HG03066 (cell line): ENCODE data around the gene VPS50.
A peak's percentile ranks its signal among the peaks of the same experiment; 100 is the strongest.
"Not testable (repeated sequence)": the region's sequence is repeated elsewhere in the genome, so short reads cannot be mapped to it uniquely, and the experiment has no call there.

Experiments
- ATAC-seq: cut with Tn5 transposase; IDR thresholded peaks from one replicate; pipeline ENCODE4 v1.9.1; 2021; ENCODE audit warnings: low read depth; ENCODE audit not compliant: unreplicated experiment

Gene VPS50

DNA sequence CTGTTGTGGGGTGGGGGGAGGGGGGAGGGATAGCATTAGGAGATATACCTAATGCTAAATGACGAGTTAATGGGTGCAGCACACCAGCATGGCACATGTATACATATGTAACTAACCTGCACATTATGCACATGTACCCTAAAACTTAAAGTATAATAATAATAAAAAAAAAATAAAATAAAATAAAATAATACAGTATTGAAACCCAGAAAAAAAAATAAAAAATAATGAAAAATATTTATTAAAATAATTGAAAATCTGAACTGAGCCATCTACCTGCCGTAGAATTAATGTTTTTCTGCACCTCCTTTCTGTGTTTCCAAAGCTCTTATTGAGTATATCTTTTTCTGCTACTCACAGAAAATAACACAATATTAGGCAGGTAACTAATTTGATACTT is 94.1 kb downstream of the VPS50 start:
- ATAC-seq, result not testable (repeated sequence)

DNA sequence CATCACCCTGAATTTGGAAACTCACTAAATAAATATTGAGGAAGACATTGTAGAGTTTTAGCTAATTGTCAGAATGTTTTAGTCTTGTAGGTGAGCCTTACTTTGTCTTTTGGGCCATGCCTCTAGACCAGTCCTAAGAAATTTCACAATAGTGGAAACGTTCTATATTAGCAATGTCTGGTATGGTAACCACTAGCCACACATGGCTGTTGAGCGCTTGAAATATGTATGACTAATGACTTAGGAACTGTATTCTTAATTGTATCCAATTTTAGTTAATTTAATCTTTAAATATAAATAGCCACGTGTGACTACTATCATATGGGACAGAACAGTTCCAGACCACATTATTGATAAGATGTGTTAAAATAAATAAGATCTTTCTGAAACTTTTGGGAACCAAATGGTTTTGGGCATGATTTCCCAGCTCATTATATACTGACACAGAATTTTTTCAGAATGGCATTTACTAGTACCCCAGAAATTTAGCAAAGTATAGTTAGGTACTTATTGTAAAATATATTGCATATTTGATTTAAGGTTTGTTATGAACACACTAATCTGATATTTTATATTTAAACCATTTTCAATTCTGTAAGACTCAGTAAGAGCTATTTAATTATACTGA is 95.0 kb downstream of the VPS50 start:
- ATAC-seq, result no peak

DNA sequence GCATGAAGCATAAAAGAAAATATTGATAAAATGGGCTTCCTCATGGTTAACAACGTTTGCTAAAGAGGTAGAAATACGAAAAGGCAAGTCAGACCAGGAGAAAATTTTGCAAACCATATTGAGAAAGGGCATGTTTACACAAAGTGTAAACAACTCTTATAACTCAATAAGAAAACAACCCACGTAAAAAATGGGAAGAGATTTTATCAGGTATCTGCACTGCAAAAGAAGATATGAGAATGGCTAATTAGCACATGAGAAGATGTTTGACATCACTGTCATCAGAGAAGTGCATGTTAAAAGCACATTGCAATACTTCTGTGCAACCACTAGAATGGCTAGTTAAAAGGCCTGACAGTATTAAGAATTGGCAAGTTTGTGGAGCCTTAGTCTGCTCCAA is 99.5 kb downstream of the VPS50 start:
- no peak for ATAC-seq

DNA sequence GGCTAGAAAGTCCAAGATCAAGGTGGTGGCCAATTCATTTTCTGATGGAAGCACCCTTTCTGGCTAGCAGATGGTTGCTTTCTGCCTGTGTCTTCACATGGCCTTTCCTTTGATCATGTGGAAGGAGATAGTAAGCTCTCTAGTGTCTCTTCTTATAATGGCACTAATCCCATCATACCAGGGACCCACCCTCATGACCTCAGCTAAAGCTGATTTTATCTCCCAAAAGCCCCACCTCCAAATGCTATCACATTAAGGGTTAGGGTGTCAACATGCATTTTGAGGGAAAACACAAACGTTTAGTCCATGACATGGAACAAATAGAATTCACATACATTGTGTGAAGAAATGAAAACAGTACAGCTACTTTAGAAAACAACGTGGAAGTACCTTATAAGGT is 100.0 kb downstream of the VPS50 start:
- no peak for ATAC-seq

DNA sequence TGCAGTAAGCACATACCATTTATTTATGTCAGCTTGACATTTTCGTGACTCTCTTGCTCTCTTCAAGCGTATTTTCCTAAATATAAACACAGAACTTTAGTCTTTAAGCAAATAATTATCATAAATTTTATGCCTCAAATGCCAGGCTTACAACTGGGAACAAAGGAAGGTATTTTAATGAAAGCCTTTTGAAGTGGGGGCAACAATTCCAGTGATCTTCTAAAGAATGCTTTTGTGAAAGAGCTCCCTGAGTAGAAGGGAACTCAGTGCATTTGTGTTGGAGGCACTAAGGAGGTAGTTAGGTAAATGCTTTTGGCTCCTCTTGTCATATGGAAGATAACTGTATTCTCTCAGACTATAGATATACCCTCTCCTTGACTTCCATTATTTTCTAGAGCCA is 104.9 kb downstream of the VPS50 start:
- no peak for ATAC-seq

DNA sequence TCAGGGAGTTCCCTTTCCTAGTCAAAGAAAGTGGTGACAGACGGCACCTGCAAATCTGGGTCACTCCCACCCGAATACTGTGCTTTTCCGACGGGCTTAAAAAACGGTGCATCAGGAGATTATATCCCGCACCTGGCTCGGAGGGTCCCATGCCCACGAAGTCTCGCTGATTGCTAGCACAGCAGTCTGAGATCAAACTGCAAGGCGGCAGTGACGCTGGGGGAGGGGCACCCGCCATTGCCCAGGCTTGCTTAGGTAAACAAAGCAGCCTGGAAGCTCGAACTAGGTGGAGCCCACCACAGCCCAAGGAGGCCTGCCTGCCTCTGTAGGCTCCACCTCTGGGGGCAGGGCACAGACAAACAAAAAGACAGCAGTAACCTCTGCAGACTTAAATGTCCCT is 110.0 kb downstream of the VPS50 start:
- ATAC-seq, result not testable (repeated sequence)

DNA sequence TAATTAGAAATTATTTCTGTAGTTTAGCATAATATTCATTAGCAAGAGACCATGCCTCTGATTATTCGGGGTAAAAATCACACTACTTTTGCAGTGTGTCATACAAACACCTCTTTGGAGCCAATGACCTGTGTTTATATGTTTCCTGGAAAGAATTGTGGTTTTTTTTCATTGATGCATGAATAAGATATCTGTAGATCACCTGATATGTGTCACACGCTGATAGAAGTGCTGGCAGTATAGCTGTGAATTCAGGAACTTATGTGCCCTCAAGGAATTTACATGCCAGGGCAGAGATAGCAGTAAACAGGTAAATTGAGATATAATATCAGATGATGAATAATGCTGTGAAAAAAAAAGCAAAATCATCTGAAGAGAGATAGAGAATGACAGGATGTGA is 118.2 kb downstream of the VPS50 start:
- ATAC-seq, result no peak

DNA sequence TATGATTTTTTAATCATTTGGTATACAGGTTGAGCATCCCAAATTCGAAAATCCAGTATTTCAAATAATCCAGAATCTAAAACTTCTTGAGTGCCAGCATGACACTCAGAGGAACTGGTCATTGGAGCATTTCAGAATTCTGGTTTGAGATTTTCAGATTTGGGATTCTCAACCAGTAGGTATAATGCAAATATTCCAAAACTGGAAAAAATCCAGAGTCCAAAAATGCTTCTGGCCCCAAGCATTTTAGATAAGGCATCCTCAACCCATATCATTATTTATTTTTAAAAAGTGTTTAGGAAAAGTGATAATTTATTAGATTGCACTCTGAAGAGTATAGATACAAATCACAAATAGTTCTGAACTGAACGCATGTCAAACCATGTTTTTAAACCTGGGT is 120.7 kb downstream of the VPS50 start:
- ATAC-seq, result no peak

DNA sequence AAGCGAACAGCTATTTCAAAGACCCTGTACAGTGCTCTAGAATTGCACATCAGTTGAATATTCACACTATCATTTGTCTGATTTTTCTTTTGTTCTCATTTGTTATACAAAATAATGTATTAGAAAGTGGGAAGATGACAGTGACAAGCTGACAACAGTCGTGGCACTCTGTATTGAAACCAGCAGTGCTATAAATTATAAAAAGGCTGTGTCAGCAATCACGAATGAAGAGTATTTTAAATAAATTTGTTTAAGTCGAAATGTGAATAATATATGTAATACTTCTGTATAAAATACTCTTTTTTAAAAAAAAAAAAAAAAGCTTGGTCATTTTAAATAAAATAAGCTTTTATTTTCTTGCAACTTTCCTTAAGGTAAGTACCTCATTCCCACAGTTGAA is 122.6 kb downstream of the VPS50 start:
- ATAC-seq, result no peak

DNA sequence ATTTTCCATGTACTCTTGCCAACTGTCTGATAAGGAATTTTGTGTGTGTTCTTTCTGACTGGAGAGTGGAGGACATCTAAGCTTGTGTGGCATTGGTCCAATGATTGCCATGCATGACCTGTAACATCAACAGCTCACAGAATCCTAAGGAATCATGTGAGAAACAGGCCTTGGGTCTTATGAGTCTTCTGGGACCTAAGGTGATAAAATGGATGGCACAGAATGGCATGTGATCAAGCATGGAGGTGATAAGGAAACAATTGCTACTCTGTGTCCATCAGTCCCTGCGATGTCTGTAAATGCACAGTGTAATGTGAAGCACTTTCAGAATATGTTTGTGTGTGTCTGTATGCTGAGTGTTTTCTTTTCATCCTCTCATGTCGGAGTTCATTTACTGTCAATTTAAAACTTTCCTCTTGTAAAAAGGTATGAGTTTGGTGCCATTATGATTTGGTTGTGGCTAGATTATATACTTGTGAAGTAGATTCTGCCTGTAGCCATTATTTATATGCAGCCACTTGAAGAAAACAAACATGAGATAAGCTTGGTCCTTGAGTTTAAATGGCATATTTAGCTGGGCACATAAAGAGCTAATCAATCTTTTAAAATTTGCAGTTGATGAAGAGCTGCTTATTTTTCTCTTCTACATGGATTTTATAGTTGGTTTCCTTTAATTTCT is 127.5 kb downstream of the VPS50 start:
- ATAC-seq, result no peak

DNA sequence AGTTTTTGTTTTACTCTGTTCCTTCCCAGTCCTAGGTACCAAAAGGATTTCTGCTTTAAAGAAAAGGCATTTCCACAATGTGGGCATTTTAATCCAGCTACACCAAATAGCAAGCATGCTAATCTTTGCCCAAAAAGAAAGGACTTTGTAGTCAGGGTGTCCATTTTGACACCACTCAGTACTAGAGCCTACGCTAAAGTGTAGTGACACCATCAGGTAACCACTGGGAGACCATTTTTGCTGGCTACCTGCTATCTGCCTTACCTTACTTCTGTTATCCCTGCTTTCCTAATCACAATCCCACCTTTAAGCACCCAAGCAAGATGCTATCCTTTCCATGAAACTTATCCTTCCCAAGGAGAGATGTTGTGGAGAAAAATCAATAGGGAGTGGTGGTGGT is 129.7 kb downstream of the VPS50 start:
- ATAC-seq, result no peak

DNA sequence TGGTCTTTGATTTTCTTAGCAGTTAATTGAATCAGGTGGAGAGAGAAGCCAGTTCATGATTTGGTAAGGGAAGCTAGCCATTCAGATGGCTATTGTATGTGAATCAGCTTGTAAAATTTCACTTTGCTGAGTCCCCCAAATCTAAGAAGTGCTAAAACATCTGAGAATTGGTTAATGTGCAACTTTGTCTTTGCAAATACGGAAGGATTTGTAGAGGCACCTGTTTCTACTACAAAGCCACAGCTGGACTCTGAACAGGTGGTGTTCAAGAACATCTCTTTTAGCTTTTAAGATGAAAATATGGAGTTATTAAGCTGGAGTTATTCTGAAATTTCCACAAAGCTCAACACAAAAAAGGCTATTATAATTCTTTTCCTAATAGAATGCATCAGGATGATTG is 132.6 kb downstream of the VPS50 start:
- no peak for ATAC-seq

DNA sequence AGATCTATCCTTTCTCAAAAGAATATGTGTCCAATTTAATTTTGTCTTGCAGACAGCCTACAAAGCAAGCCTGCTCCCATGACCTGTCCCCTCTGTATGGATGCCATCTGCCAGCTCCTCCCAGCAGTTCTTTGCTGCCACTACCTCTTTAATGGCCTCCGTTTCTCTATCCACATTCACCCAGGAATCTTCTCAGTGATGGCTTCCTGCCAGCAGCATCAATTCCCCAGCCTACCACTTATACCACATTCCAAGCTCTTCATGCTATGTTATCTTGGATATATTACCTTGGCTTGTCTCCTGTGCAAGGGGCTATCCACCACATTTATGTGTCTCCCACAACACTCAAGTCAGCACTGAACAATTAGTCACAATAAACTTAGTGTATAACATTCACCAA is 133.2 kb downstream of the VPS50 start:
- ATAC-seq, result no peak

DNA sequence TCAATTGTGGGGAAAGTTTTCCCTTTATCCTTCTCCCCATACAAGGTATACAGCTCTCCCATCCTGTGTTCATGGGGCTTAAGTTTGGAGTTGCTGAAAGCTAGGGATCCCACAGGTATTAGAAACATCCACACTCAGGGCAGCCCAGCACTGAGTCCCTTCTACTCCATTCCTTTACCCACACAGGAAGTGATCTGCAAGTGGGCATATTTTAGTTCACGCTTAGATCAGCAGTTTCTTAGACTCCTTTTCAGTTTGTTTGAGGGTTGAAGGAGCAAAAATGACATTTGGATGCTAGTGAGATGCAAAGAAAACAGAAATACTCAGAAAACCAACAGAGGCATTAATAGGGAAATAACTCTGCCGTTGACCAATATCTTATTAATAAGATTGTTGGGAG is 134.7 kb downstream of the VPS50 start:
- no peak for ATAC-seq

DNA sequence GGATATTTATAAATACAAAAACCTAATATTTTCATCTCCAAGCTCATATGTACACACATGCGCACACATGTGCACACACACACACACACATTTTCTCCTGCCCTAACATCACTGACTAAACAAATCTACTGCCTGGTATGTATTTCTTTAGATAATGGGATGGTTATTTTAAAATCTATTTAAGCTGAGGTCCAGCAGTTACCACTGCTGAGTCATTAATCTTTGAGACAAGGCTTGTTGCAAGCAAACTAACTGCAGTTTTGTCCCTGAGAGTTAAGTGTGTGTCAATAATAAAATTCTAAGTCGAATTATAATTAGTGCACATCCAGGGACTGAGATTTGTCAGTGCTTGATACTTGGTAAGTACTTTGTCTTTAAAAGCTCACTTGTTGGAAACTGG is 135.1 kb downstream of the VPS50 start:
- ATAC-seq, result no peak

DNA sequence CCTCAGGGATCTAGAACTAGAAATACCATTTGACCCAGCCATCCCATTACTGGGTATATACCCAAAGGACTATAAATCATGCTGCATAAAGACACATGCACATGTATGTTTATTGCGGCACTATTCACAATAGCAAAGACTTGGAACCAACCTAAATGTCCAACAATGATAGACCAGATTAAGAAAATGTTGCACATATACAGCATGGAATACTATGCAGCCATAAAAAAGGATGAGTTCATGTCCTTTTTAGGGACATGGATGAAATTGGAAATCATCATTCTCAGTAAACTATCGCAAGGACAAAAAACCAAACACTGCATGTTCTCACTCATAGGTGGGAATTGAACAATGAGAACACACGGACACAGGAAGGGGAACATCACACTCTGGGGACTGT is 138.8 kb downstream of the VPS50 start:
- ATAC-seq, result not testable (repeated sequence)

DNA sequence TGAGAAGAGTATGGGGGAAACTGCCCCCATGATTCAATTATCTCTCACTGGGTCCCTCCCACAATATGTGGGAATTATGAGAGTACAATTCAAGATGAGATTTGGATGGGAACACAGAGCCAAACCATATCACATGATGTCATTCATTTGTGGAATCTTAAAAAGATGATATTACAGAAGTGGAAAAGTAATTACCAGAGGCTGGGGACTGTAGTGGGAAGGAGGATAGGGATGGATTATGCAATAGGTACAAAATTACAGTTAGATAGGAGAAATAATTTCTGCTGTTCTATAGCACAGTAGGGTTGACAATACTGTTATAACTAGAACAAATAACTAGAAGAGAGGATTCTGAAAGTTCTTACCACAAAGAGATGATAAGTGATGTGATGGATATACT is 141.4 kb downstream of the VPS50 start:
- ATAC-seq, result no peak

DNA sequence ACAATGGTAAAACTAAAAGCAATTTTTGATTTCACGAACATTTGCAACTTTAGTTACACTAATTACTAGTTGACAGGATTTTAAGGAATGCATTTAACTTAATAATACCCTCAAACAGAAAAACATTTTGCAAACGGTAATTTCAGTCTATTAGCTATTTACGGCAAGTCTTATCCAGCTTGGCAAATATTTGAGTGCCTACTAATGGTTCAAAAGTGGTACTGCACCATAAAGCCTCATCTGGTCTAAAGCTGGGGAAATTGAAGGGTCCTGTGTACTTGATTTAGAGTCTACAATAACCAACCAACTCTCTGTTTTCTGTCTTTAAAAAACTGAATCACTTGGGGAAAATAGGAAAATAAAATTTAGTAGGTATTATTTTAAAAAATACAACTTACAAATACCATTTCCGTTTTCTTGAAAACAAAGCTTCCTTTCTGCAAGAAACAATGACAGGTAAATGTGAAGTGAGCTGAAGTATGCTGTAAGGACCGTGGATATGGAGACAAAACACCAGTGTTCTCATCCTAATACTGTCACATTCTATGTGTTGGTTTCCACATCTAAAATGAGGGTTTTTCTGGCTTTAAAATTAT is 142.3 kb downstream of the VPS50 start:
- peak; percentile 52 for ATAC-seq

DNA sequence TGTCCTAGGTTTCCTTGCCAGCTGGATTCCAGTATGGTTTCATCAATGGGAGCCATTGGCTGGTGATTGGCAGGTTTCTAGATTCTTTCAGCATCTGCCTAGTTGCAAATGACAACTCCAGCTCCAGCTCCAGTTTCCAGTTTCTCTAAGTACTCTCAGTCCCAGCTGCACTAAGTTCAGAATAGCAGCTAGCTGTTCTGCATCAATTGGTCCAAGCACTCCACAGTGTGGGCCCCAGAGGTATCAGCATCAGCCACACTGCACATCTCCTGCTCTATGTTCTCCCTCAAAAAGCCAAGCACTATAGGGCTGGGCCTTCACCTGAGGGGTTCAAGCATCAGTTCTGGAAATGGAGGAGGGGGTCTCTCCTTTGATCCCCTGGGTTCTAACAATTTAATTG is 143.4 kb downstream of the VPS50 start:
- no peak for ATAC-seq

DNA sequence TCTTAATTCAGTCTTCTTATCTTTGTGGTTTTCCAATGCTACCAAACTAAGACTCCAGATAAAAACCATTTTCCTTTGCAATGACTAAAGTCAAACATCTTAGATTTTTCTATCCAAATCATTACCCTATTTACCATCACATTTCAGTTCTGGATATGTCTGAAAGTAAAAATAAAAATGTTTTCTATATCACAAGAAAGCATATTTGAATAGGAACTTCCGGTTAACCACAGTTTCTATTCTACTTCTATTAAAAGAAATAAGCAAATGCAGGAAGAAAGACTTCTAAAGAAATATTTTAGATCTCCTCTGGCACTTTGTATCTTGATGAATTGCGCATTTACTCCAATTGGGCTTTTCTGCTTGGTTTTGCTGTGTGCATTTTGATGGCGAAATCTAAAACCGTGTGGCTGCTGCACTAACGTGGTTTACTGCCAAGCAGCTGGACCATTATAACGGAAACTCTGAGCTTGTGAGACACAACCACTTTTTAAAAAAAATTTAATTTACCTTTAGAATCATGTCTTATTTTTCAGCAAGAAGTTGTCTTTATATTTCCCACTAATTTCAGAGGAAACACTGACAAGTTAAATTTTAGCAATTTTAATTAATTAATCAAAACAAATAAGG is 146.1 kb downstream of the VPS50 start:
- ATAC-seq, result peak; percentile 58

DNA sequence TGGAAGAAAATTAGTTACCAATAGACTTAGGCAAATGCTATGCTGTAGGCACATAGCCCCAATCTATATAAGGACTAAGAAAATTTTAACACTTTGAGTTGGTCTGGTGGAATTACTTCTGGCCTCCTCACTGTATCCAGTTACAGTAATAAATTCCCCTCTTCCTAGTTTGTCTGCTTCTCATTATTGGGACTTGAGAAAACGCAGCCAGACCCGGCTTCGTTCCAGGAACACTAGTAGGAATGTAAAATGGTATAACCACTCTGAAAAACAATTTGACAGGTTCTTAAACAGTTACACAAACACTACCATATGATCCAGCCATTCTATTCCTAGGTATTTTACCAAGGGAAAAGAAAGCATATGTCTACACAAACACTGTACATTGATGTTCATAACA is 150.2 kb downstream of the VPS50 start:
- no peak for ATAC-seq

DNA sequence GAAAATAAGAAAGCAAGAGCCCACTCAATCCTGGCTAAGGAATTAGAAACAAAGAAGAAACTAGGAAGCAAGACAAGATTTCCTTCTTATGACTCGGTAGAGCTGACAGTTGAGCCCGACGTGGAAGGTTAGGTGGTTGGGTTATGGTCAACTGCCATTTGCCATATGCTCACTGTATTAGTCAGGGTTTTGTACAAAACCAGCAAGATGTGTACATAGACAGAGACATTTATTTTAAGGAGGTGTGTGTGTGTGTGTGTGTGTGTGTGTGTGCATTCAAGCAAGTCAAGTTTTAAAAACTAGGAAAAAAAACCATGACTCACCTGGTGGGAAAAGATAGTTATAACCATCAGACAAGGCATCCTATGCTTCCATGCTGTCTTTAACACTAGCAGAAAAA is 158.5 kb downstream of the VPS50 start:
- ATAC-seq, result no peak
